Measurements from ENCODE around the gene MGA. TPM values are rescaled to one million over a fixed set of nuclear protein-coding genes. Genes with fewer than 3 reads are reported as not detected.

The MGA gene
- polyA plus RNA-seq, 2 of the 4 experiments (the other 2 are of a cell fraction): 4.5 to 13.8 TPM

GRCh38 chr15:41622901-41623300 is 37.3 kb upstream of the MGA start:
- Histone ChIP-seq H3K4me1 (0 out of 3 replicates have a peak, but pooled peaks cover 3% of the 10 kb centered on the region), H3K4me2 (peak overlapping the region; percentile 93; the same call in 2 of the 3 replicates), H3K4me3 (no peak overlapping the region), H3K27ac (no peak overlapping the region), H3K9me3 (no peaks in the 10 kb centered on the region)
- DNase-seq (ENCODE audit: low read depth in 1 of 2, low spot score in 1 of 2): no peak
- FAIRE-seq: no peak
- CTCF ChIA-PET: no interaction called here
- WGBS (ENCODE audit: missing lambda C conversion rate): 93% methylated on average over 4 of the region's 4 CpGs
- POLR2A ChIA-PET: interaction anchor here (0.6 to 0.9 kb wide), 2 partner anchors 8 to 50 kb away, joined by 3 to 4 read pairs; no protein-coding TSS in a partner anchor
- TF ChIP-seq BHLHE40 (IDR thresholded peaks at IDR 0.05; ENCODE audit: low read depth, low read length) (no peak), MAX (IDR thresholded peaks at IDR 0.05) (no peak)
- no peak for ATAC-seq

- Histone ChIP-seq H3K27ac (no peak overlapping the region), H3K4me3 (no peak overlapping the region), H3K9me3 (no peaks in the 10 kb centered on the region), H3K4me2 (no peak overlapping the region), H3K4me1 (0 out of 3 replicates have a peak, but pooled peaks cover 3% of the 10 kb centered on the region)
- no peak for ATAC-seq
- DNase-seq (ENCODE audit: low read depth in 1 of 2, low spot score in 1 of 2): no peak
- FAIRE-seq: no peak
- ChIA-PET CTCF (no interaction called here), POLR2A (no interaction called here)
- 97% methylated on average over 1 of the region's 1 CpG for WGBS (ENCODE audit: missing lambda C conversion rate)
- TF ChIP-seq MAFK (IDR thresholded peaks at IDR 0.05; ENCODE audit: partially characterized antibody) (peak; percentile 84), GATA3 (IDR thresholded peaks at IDR 0.05; ENCODE audit: borderline replicate concordance) (no peak), POLR2AphosphoS2 (conservative IDR thresholded peaks at IDR 0.05; ENCODE audit: low read length) (no peak)
Measured at GRCh38 chr15:41627203-41627602, 33.0 kb upstream of the MGA start.

- 92% methylated on average over 4 of the region's 4 CpGs for WGBS (ENCODE audit: missing lambda C conversion rate)
- H3K4me1 ChIP-seq: 0 out of 3 replicates have a peak, but pooled peaks cover 6% of the 10 kb centered on the region
- TF ChIP-seq USF2 (IDR thresholded peaks at IDR 0.05) (no peak), SMC3 (IDR thresholded peaks at IDR 0.05) (no peak), KDM1A (IDR thresholded peaks at IDR 0.05; ENCODE audit: low read depth) (no peak), REST (IDR thresholded peaks at IDR 0.05) (no peak), MAFK (IDR thresholded peaks at IDR 0.05; ENCODE audit: partially characterized antibody) (no peak), ELK1 (IDR thresholded peaks at IDR 0.05; ENCODE audit: low read depth, low read length) (no peak), CTCF (IDR thresholded peaks at IDR 0.05) (no peak), ZNF302 (CRISPR knock-in tag; IDR thresholded peaks at IDR 0.05) (no peak), ATOH8 (CRISPR knock-in tag; IDR thresholded peaks at IDR 0.05; ENCODE audit: low read depth) (no peak), POLR2A (IDR thresholded peaks at IDR 0.05; ENCODE audit: low read length) (no peak), SREBF2 (IDR thresholded peaks at IDR 0.05) (no peak), ZFP36 (IDR thresholded peaks at IDR 0.05; ENCODE audit: borderline replicate concordance, partially characterized antibody) (no peak), CHD2 (IDR thresholded peaks at IDR 0.05; ENCODE audit: low read length, partially characterized antibody) (no peak), CBX8 (IDR thresholded peaks at IDR 0.05) (no peak), FOSL2 (IDR thresholded peaks at IDR 0.05) (no peak), FOSL2 (CRISPR knock-in tag; IDR thresholded peaks at IDR 0.05) (no peak), NPAS2 (CRISPR knock-in tag; IDR thresholded peaks at IDR 0.05; ENCODE audit: borderline replicate concordance) (no peak), EP300 (IDR thresholded peaks at IDR 0.05) (no peak), JUN (IDR thresholded peaks at IDR 0.05) (no peak)
- no peak for ATAC-seq
- H3K9me3 ChIP-seq: no peaks in the 10 kb centered on the region
- H3K27ac ChIP-seq: no peak overlapping the region
- ChIA-PET POLR2A (no interaction called here), CTCF (interaction anchor here (0.6 to 2.6 kb wide), 2 partner anchors 26 to 323 kb away, joined by 3 to 7 read pairs; no protein-coding TSS in a partner anchor)
- no peak overlapping the region for H3K4me2 ChIP-seq
- FAIRE-seq: no peak
- no peak for DNase-seq (ENCODE audit: low read depth in 1 of 2, low spot score in 1 of 2)
- no peak overlapping the region for H3K4me3 ChIP-seq
Measured at GRCh38 chr15:41629463-41629862, 30.7 kb upstream of the MGA start.
